ENCODE measurements around the gene ADGRF3. TPM values are rescaled to one million over a fixed set of nuclear protein-coding genes. Genes with fewer than 3 reads are reported as not detected.
A peak's percentile ranks its signal among the peaks of the same experiment; 100 is the strongest.

The ADGRF3 gene
- total RNA-seq, 1 experiment from 2014 or later, result 0.09 TPM

DNA sequence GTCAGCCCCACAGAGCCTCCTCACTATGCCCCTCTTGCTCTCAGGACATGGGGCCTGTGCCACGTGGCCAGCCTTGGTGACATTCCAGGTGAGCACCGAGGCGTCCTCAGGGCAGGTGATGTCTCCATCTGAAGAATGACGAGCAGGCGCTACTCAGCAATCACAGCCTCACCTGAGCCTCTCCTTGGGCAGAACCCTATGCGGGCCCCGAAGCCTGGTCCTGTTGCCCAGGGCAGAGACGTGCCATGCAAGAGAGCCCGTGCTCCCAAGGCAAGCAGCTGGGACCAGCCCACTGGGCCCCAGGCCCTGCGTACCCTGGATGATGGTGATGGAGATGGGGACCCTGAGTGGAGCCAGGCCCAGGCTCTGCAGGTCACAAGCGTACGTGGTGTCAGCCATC lies 33.1 kb downstream of the ADGRF3 start:
- Histone ChIP-seq H3K27me3 (ENCODE audit: insufficient read depth, low read length) (no peaks in the 10 kb centered on the region), H3K23ac (ENCODE audit: insufficient read length, low read depth, low read length) (no peak overlapping the region), H3K18ac (ENCODE audit: insufficient read length, low read depth, low read length) (no peak overlapping the region), H2BK5ac (ENCODE audit: insufficient read length, low read length) (no peak overlapping the region), H3K9me3 (ENCODE audit: control insufficient read depth, low read depth, low read length) (no peaks in the 10 kb centered on the region), H4K8ac (replicated peaks; ENCODE audit: insufficient read length, low read depth, low read length) (no peak overlapping the region), H2BK120ac (ENCODE audit: low read depth, low read length, poor library complexity, severe bottlenecking) (no peak overlapping the region), H4K5ac (ENCODE audit: insufficient read length, low read depth, low read length) (no peak overlapping the region), H3K4me2 (ENCODE audit: insufficient read depth, insufficient read length, low read length) (no peak overlapping the region), H3K56ac (ENCODE audit: insufficient read length, low read depth, low read length) (no peak overlapping the region), H3K79me1 (ENCODE audit: insufficient read depth, low read depth, low read length, poor library complexity, severe bottlenecking) (no peaks in the 10 kb centered on the region), H3K4ac (ENCODE audit: low read depth, low read length) (no peak overlapping the region), H2BK20ac (ENCODE audit: low read depth, low read length, poor library complexity, severe bottlenecking) (no peak overlapping the region), H3K4me1 (ENCODE audit: insufficient read depth, low read length) (peaks cover 2% of the 10 kb centered on the region; the same call in 1 of the 2 replicates), H3K14ac (ENCODE audit: insufficient read depth, low read length) (no peak overlapping the region), H3K23me2 (ENCODE audit: insufficient read length, low read depth, low read length, poor library complexity, severe bottlenecking) (no peaks in the 10 kb centered on the region), H3K27ac (ENCODE audit: insufficient read length, low read depth, low read length) (no peak overlapping the region), H4K91ac (ENCODE audit: insufficient read length, low read depth, low read length) (no peak overlapping the region), H2BK12ac (ENCODE audit: insufficient read length, low read depth, low read length) (no peak overlapping the region), H2BK15ac (ENCODE audit: low read depth, low read length) (no peak overlapping the region), H2AFZ (ENCODE audit: low read length) (no peak overlapping the region), H3T11ph (ENCODE audit: low read length) (no peak overlapping the region), H3K9ac (ENCODE audit: extremely low read depth, insufficient read length, low read length) (no peak overlapping the region), H2AK5ac (ENCODE audit: insufficient read length, low read length) (no peak overlapping the region), H4K20me1 (ENCODE audit: control insufficient read depth, insufficient read depth, insufficient read length) (no peaks in the 10 kb centered on the region), H3K79me2 (ENCODE audit: insufficient read depth, low read length) (no peaks in the 10 kb centered on the region)
- TF ChIP-seq, protein P1, sequence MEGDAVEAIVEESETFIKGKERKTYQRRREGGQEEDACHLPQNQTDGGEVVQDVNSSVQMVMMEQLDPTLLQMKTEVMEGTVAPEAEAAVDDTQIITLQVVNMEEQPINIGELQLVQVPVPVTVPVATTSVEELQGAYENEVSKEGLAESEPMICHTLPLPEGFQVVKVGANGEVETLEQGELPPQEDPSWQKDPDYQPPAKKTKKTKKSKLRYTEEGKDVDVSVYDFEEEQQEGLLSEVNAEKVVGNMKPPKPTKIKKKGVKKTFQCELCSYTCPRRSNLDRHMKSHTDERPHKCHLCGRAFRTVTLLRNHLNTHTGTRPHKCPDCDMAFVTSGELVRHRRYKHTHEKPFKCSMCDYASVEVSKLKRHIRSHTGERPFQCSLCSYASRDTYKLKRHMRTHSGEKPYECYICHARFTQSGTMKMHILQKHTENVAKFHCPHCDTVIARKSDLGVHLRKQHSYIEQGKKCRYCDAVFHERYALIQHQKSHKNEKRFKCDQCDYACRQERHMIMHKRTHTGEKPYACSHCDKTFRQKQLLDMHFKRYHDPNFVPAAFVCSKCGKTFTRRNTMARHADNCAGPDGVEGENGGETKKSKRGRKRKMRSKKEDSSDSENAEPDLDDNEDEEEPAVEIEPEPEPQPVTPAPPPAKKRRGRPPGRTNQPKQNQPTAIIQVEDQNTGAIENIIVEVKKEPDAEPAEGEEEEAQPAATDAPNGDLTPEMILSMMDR (conservative IDR thresholded peaks at IDR 0.05), result no peak
- peaks cover 0 to 4% (median 2%) of the 10 kb centered on the region in 3 experiments; a peak in 3 of 7 replicates for H3K36me3 Mint-ChIP-seq (ENCODE audit: insufficient read depth in 1 of 3, low read depth in 3 of 3)
- no peak overlapping the region for H3K4me3 Mint-ChIP-seq
- H3K4me1 Mint-ChIP-seq, result peaks cover 21 to 32% of the 10 kb centered on the region in 2 experiments
- no CpG with 5 or more reads among the region's 12 CpGs for WGBS (ENCODE audit: extremely low coverage, insufficient read length, low lambda C conversion rate)
- no peak for DNase-seq
- H3K9me3 Mint-ChIP-seq, result no peaks in the 10 kb centered on the region
- H3K27me3 Mint-ChIP-seq (ENCODE audit: low read depth), result no peaks in the 10 kb centered on the region; the same call in 1 of the 2 replicates
- H3K27ac Mint-ChIP-seq, result peak overlapping the region in 1 of 3 experiments; percentile 28; a peak in 1 of 7 replicates

Data from H9 (cell line).